ENCODE results near the gene GAL3ST2. TPM values are rescaled to one million over a fixed set of nuclear protein-coding genes. Genes with fewer than 3 reads are reported as not detected.
A peak's percentile ranks its signal among the peaks of the same experiment; 100 is the strongest.

Gene GAL3ST2
- total RNA-seq, 2 experiments from 2014 or later: 0.22 to 0.43 TPM

GRCh38 chr2:241843321-241844065, 66.9 kb downstream of the GAL3ST2 start:
- ATAC-seq (ENCODE audit: low read depth) (no peak), DNase-seq (no peak)
- Mint-ChIP-seq H3K36me3 (no peaks in the 10 kb centered on the region), H3K9me3 (no peaks in the 10 kb centered on the region), H3K4me1 (peaks cover 22% of the 10 kb centered on the region), H3K27ac (no peak overlapping the region), H3K27me3 (peaks cover 19% of the 10 kb centered on the region), H3K4me3 (peak overlapping the region; percentile 75)
- POLR2A ChIA-PET: interaction anchor here (0.5 to 1.3 kb wide), 7 partner anchors 14 to 225 kb away, joined by 3 to 14 read pairs (median 4); partner anchors contain the start of gene DTYMK

DNA sequence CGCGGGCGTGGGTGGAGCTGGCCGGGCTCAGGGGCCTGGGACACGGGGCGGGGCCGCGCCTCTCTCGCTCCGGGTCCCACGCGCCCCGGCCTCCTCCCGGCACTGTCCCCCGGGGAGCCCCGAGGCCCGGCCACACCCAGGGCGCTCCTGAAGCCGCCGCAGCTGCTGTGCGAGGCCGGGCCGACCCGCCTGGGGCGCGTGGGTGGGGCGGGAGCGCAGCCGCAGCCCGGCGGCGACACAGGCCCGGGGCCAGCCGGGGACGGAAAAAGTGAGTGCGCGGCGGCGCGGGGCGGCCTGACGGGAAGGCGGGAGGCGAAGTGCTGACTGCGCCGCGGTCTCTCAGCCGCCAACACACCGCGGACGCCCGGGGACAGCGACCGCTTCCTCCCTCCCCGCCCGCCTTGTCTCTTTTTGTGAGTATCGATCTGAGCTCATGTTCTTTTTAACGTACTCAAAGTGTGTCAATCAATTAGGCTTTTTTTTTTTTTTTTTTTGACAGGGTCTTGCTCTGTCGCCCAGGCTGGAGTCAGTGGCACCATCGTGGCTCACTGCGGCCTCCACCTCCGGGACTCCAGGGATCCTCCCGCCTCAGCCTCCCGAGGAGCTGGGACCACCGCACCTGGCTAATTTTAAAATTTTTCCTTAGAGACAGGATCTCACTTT, 67.6 kb downstream of the GAL3ST2 start:
- peak overlapping the region; percentile 77 for H3K27ac Mint-ChIP-seq
- ATAC-seq (ENCODE audit: low read depth): peak; percentile 83
- H3K9me3 Mint-ChIP-seq: no peaks in the 10 kb centered on the region
- H3K4me3 Mint-ChIP-seq: peak overlapping the region; percentile 78
- no peaks in the 10 kb centered on the region for H3K36me3 Mint-ChIP-seq
- H3K4me1 Mint-ChIP-seq: peaks cover 19% of the 10 kb centered on the region
- peak; percentile 84 for DNase-seq
- POLR2A ChIA-PET: interaction anchor here (0.5 to 1.3 kb wide), 9 partner anchors 14 to 554 kb away, joined by 3 to 14 read pairs (median 4); partner anchors contain the start of gene DTYMK
- H3K27me3 Mint-ChIP-seq: peaks cover 16% of the 10 kb centered on the region

DNA sequence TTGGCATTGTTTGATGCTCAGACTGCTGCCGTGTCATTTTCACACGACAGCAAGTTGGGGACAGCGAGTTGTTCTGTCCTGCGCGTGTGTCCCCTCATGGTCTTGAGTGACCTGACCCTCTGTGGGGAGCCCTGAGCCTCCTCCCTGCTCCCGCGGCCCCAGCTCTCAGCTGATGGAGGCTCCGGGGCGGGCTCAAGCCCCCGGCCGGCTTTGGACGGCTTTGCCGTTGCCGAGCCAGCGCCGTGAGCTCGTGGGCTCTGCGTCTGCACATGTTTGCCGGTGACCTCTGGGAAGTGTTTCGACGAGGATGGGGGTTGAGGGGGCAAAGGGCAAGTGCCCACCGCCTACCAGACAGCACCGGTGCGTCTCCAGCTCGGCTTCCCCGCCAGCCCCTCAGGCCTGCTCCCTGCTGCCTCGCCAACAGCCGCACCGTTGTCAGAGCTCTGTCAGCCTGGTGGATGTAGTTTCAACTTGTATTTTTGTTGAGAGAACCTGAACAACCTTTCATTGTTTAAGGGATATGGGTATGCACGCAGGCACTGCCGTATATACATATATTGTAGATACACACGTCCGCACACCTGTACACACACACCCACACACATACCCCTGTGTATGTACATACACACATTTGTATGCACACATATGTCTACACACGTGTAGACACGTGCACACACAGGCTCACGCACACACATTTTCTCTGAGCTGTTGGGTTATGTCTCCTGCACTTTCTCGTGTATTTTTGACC, 68.4 kb downstream of the GAL3ST2 start:
- Mint-ChIP-seq H3K27ac (no peak overlapping the region), H3K4me3 (peak overlapping the region; percentile 78), H3K9me3 (no peaks in the 10 kb centered on the region), H3K4me1 (peaks cover 19% of the 10 kb centered on the region), H3K27me3 (peaks cover 11% of the 10 kb centered on the region), H3K36me3 (no peaks in the 10 kb centered on the region)
- POLR2A ChIA-PET: interaction anchor here (0.6 to 1.3 kb wide), 7 partner anchors 13 to 555 kb away, joined by 3 to 14 read pairs (median 4); partner anchors contain the start of genes D2HGDH and DTYMK
- DNase-seq: no peak
- no peak for ATAC-seq (ENCODE audit: low read depth)

DNA sequence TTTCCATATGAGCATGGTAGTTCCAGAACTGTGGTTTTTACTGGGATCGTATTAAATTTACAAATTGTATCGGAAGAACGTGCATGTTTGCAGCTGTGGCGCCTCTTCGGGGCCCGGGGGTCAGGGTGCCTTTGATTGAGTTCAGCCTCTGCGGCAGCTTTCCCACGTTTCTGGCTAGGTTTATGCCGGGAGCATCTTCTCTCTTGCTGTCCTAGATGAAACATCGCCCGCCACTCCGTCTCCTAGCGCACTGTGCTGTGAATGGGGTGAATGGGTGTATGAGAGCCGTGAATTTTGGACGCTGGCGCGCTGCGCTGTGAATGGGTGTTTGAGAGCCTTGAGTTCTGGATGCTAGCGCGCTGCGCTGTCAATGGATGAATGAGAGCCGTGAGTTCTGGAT, 69.8 kb downstream of the GAL3ST2 start:
- Mint-ChIP-seq H3K9me3 (no peaks in the 10 kb centered on the region), H3K36me3 (no peaks in the 10 kb centered on the region), H3K27ac (no peak overlapping the region), H3K4me1 (peaks cover 19% of the 10 kb centered on the region), H3K4me3 (no peak overlapping the region), H3K27me3 (peaks cover 11% of the 10 kb centered on the region)
- POLR2A ChIA-PET: no interaction called here
- ATAC-seq (ENCODE audit: low read depth) (no peak), DNase-seq (no peak)

DNA sequence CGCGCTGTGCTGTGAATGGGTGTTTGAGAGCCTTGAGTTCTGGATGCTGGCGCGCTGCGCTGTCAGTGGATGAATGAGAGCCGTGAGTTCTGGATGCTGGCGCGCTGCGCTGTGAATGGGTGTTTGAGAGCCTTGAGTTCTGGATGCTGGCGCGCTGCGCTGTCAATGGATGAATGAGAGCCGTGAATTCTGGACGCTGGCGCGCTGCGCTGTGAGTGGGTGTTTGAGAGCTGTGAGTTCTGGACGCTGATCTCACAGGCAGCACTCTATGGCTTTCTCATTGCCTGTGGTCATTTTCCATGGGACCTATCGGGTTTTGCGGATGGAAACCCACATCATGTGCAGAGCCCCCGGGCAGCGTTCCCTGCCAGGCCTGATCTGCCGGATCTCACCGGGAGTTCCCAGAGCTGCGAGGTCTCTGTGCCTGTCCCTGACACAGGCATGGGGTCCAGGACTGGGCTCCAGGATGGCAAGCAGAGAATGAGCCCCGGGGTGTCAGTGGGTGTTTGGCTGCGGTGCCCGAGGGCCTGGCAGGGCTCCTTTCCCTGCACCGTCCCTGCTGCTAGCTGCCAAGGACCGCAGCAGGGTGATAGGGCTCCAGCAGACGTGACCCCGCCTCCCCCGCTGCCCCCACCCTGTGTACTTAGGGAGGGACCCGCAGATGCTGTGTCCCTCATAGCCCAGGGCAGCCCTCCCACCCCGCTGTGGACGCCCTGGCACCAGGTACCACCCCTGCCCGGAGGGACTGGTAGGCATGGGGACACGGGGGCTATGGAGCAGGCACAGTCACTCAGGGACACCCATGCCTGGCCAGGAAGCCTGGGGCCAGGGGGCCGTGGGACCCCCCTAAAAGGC, 72.4 kb downstream of the GAL3ST2 start:
- no peak for DNase-seq
- H3K4me1 Mint-ChIP-seq: peaks cover 11% of the 10 kb centered on the region
- ATAC-seq (ENCODE audit: low read depth): no peak
- POLR2A ChIA-PET: no interaction called here
- no peaks in the 10 kb centered on the region for H3K27me3 Mint-ChIP-seq
- no peak overlapping the region for H3K4me3 Mint-ChIP-seq
- no peaks in the 10 kb centered on the region for H3K36me3 Mint-ChIP-seq
- H3K27ac Mint-ChIP-seq: no peak overlapping the region
- no peaks in the 10 kb centered on the region for H3K9me3 Mint-ChIP-seq

DNA sequence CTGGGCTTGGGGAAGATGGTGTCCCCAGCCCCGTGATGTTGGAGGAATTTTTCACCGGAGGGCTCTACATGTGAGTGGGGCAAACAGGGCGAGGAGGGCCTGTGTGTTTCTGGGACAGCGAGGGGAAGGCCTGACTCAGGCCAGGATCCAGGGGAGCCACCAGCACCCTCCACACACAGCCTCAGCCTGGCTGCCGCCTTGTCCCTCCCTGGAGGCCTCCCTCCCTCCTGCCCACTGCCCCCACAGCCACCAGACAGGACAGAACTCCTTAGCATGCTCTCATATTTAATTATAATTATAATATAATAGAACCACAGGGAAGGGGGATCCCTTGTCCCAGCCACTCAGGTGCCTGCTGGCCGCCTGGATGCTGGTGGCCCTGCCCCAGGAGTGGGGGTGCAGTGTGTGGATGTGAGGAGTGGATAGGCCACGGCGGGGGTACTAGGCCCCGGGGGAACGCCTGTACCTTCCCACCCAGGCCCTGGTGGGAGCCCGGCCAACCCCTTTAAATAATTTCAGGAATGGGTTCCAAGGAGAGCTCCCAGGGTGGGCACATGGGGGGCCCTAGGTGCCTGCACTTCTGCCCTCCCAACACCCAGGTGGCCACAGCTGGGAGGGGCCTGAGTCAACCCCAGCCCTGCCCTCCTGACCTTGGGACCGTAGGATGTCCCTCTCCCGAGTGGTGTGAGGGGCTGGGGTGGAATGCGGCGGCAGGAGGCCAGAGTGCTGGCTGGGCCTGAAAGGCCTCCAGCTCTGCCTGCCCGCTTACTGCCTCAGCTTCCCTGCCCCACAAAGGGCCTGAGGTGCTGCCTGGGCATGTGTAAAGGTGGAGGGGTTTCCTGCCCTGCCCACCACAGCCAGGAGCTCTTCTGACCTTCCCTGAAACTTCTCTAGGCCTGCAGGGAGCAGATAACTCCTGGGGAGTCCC, 73.3 kb downstream of the GAL3ST2 start:
- Mint-ChIP-seq H3K4me1 (peaks cover 8% of the 10 kb centered on the region), H3K4me3 (no peak overlapping the region), H3K36me3 (no peaks in the 10 kb centered on the region), H3K27ac (no peak overlapping the region), H3K27me3 (no peaks in the 10 kb centered on the region), H3K9me3 (no peaks in the 10 kb centered on the region)
- ATAC-seq (ENCODE audit: low read depth) (no peak), DNase-seq (no peak)
- POLR2A ChIA-PET: no interaction called here

DNA sequence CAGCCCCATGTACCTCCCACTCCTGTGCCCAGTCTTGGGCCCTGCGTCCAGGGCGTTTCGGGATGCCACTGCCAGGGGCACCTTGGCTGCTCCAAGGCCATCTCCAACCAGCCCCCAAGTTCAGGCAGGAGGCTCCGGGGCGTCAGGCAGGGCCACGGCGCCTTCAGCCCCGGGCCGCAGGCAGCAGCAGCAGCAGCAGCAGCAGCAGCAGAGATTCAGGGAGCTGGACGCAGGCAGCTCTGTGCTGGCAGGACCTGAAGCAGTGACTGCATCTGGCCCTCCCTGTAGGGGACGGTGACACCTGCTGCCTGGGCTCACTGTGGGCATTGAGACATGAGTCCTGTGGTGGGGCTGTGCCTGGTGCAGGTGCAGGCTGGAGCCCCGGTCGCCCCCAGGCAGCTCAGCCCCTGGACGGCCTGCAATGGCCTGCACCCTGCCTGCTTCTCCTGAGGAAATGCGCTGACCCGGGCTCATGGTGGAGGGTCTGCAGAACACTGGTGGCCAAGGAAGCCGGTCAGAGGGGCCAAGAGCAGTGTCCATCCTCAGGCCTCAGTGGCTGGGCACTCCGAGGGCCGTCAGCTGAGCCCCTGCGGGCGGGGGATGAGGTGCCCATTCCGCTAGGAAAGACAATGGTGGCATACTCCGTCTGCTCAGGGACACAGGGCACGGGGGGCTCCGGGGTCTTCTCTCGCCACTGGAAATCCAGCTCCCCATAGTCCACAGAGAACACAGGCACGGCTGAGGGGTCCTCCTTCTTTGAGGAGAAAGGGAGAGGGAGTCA, 74.1 kb downstream of the GAL3ST2 start:
- ATAC-seq (ENCODE audit: low read depth) (no peak), DNase-seq (no peak)
- no peak overlapping the region for H3K27ac Mint-ChIP-seq
- H3K4me1 Mint-ChIP-seq: peaks cover 5% of the 10 kb centered on the region
- no peak overlapping the region for H3K4me3 Mint-ChIP-seq
- POLR2A ChIA-PET: no interaction called here
- no peaks in the 10 kb centered on the region for H3K9me3 Mint-ChIP-seq
- H3K27me3 Mint-ChIP-seq: no peaks in the 10 kb centered on the region
- H3K36me3 Mint-ChIP-seq: no peaks in the 10 kb centered on the region

GRCh38 chr2:241851325-241852115, 74.9 kb downstream of the GAL3ST2 start:
- POLR2A ChIA-PET: no interaction called here
- DNase-seq (no peak), ATAC-seq (ENCODE audit: low read depth) (no peak)
- no peaks in the 10 kb centered on the region for H3K9me3 Mint-ChIP-seq
- no peak overlapping the region for H3K4me3 Mint-ChIP-seq
- no peak overlapping the region for H3K27ac Mint-ChIP-seq
- no peaks in the 10 kb centered on the region for H3K27me3 Mint-ChIP-seq
- no peaks in the 10 kb centered on the region for H3K4me1 Mint-ChIP-seq
- no peaks in the 10 kb centered on the region for H3K36me3 Mint-ChIP-seq

DNA sequence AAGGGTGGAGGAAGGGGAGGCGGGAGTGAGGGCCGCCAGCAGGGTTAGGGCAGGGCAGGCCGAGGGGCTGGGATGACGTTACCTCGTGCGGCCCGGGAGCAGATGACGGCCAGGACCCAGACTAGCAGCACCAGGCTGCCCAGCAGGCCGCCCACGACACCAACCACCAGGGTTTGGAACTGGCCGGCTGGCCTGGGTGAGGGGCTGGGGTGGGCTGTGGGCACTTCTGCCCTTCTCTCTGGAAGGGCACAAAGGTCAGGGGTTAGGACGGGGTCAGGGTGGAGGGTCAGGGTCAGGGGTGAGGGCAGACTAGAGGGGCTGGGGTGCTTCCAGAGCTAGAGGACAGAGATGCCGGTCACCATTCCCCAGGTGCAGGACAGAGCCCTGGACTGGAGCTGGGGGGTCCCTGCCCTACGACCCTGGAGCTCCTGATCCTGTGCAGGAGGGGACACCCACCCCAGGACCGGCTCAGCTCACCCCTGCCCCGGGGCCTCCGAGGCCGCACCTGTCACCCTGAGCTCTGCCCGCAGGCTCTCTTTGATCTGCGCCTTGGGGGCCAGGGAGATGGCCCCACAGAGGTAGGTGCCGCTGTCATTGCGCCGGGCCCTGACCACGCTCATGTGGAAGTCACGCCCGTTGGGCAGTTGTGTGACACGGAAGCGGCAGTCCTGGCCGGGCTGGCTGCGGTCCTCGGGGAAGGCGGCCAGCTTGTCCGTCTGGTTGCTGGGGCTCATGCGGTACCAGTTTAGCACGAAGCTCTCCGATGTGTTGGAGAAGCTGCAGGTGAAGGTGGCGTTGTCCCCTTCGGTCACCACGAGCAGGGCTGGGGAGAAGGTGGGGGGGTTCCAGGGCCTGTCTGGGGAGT, 75.7 kb downstream of the GAL3ST2 start:
- Mint-ChIP-seq H3K9me3 (no peaks in the 10 kb centered on the region), H3K4me1 (no peaks in the 10 kb centered on the region), H3K27ac (no peak overlapping the region), H3K27me3 (no peaks in the 10 kb centered on the region), H3K4me3 (no peak overlapping the region), H3K36me3 (no peaks in the 10 kb centered on the region)
- no peak for DNase-seq
- no peak for ATAC-seq (ENCODE audit: low read depth)
- POLR2A ChIA-PET: no interaction called here

DNA sequence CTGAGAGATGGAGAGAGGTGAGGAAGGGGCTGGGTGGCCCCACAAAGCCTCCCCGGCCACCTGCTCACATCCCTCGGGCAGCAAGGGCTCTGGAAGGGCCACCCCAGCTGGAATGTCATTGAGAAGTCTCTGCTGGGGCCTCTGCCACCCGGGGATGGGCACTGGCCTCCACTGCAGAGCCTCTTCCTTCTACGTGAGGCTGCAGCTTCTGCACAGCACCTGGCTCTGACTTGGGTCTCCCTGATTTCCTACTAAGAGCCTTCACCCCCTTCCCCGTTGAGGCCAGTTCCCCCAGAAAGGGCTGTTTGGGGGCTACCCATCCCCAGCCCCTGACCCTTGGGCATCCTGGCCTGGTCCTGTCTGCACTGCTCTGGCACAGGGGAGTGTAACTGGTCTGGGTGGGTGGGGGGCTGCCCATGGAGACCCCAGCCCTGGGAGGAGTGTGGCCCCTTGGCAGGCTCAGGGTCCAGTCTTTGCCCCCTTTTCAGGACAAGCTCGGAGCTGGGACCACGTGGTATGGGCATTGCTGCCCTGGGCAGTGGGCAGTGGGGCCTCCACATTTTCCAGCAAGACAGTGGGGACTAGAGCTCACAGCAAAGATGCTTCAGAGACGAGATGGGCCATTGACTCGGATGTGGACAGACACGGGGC, 76.5 kb downstream of the GAL3ST2 start:
- POLR2A ChIA-PET: no interaction called here
- H3K27ac Mint-ChIP-seq: no peak overlapping the region

More for the DNA sequence above, 76.5 kb downstream of the GAL3ST2 start:
- no peak overlapping the region for H3K4me3 Mint-ChIP-seq
- no peaks in the 10 kb centered on the region for H3K36me3 Mint-ChIP-seq
- no peak for ATAC-seq (ENCODE audit: low read depth)
- H3K4me1 Mint-ChIP-seq: no peaks in the 10 kb centered on the region
- no peaks in the 10 kb centered on the region for H3K9me3 Mint-ChIP-seq
- DNase-seq: no peak
- no peaks in the 10 kb centered on the region for H3K27me3 Mint-ChIP-seq

Measured in activated naive CD8-positive, alpha-beta T cell treated with anti-CD3 and anti-CD28 coated beads, Interleukin-2, amount 10 ng/mL, durations not matched to agents 7 days and 5 days (primary cell).